Heart left ventricle (tissue), 16 donors: ENCODE results near the gene AGR3. TPM values are rescaled to one million over a fixed set of nuclear protein-coding genes. Genes with fewer than 3 reads are reported as not detected.

Experiments
- ATAC-seq, 4 donors: fragments of 200-7000 bp; cut with Tn5 transposase; one replicate each; pipeline ENCODE4 v1.9.1; 2020 to 2022; ENCODE audit warnings: moderate library complexity in 4 of 4, mild to moderate bottlenecking in 3 of 4, moderate number of reproducible peaks in 1 of 4
- DNase-seq, 5 donors: peaks; one replicate each; pipeline ENCODE4 v3.0.0-alpha.2; 2020
- H3K27ac ChIP-seq, 12 donors: fragments of 200-600 bp; sonication (generic) in 4 of 12; one replicate each; pipeline versions ENCODE4 v1.5.0 to v1.8.0; 2016 to 2022; ENCODE audit warnings: mild to moderate bottlenecking in 2 of 12
- H3K27me3 ChIP-seq, 9 donors: fragments of 200-600 bp; sonication (generic) in 2 of 9; one replicate each; pipeline versions ENCODE4 v1.5.1 to v1.8.0; 2016 to 2022; ENCODE audit warnings: mild to moderate bottlenecking in 3 of 9
- H3K36me3 ChIP-seq, 9 donors: fragments of 200-600 bp; sonication (generic) in 2 of 9; one replicate each; pipeline versions ENCODE4 v1.5.0 to v1.8.0; 2018 to 2022; ENCODE audit warnings: mild to moderate bottlenecking in 2 of 9
- H3K4me1 ChIP-seq, 12 donors: fragments of 200-600 bp; sonication (generic) in 4 of 12; one replicate each; pipeline versions ENCODE4 v1.5.0 to v1.8.0; 2016 to 2022; ENCODE audit warnings: mild to moderate bottlenecking in 3 of 12
- H3K4me3 ChIP-seq, 12 donors: fragments of 200-600 bp; sonication (generic) in 4 of 12; one replicate each; pipeline versions ENCODE4 v1.5.0 to v1.8.0; 2017 to 2022; ENCODE audit warnings: mild to moderate bottlenecking in 9 of 12, moderate library complexity in 4 of 12
- H3K9me3 ChIP-seq, 12 donors: fragments of 200-600 bp; sonication (generic) in 4 of 12; one replicate each; pipeline versions ENCODE4 v1.5.0 to v1.8.0; 2016 to 2022; ENCODE audit warnings: mild to moderate bottlenecking in 1 of 12
- CTCF ChIP-seq, 12 donors: fragments of 200-600 bp; sonication (generic) in 4 of 12; IDR thresholded peaks; one replicate each; pipeline versions ENCODE4 v1.5.0 to v1.8.0; 2018 to 2022; ENCODE audit warnings: antibody characterized with exemption in 12 of 12, mild to moderate bottlenecking in 5 of 12
- POLR2A ChIP-seq, 2 donors: fragments of 450-650 bp; IDR thresholded peaks; one replicate each; pipeline ENCODE4 v1.6.1; 2017; ENCODE audit warnings: antibody characterized with exemption in 2 of 2, mild to moderate bottlenecking in 2 of 2, moderate library complexity in 2 of 2
- WGBS, 4 donors: extraction: QIAGEN DNeasy Blood & Tissue Kit in 2 of 4; methylation state at CpG; one replicate each; pipeline versions ENCODE4 v1.1.5 to v1.1.7; 2013 to 2018; 5-methylcytosine and 5-hydroxymethylcytosine counted together
- intact Hi-C, 10 donors: fragments of 100-400 bp; cut with DNase I; formaldehyde crosslinking; loops; one replicate each; pipeline versions ENCODE4 v1.11.1 to v1.14.2; 2022
- polyA plus RNA-seq, 2 donors: library from polyadenylated mRNA; stranded (reverse); fragments of 200-250 nt; gene quantifications; one replicate each; pipeline ENCODE4 v1.2.3, GENCODE V29; 2013
- total RNA-seq, 9 donors: library from RNA; depleted of rRNA in 2 of 9; stranded (reverse); fragments of >200 nt in 2 of 9; fragmentation: NEBNext Ultra II Directional in 3 of 9; extraction: Animal tissue kit (Norgen Biotek cat#: 25700) in 3 of 9; gene quantifications; one replicate each; pipeline versions ENCODE4 v1.1.0 to v1.2.4, GENCODE V29; 2016 to 2023
- donor health status: ischemic (EF 13 %, LVEDD 7.1; RV severe dilation, severe dysfunction).
- donor health status: healthy with polysubstance abuse.
- donor health status: DM: no; HTN: yes; CAD: no.
- donor health status: DM: no; HTN: no; CAD: no.
- donor health status: ischemic (EF 25% LVEDD 6.9; RV normal size, moderate dysfunction).
- donor health status: ischemic (EF 25% LVEDD 5.7; RV mildly dilated, moderate dysfunction).
- donor health status: healthy.
- donor health status: DM: yes; HTN: yes; CAD: no.
- donor health status: ischemic (EF 35%, LVEDD 5.7; RV mildly dilated, moderate dysfunction).
- donor health status: nonischemic (EF 11% LVEDD 7.7; RV severe dilation, severe dysfunction).
- donor health status: DM: yes; HTN: yes; CAD: no.
- donor health status: PGD.
- donor health status: ischemic (EF 29% LVEDD 5.4; RV normal size, mild dysfunction).
- donor health status: nonischemic (EF 23%, LVEDD 6.1; RV moderate dilation, normal function).

Gene AGR3
- total and polyA plus RNA-seq, 11 donors, result not detected

- 65 to 75% (median 72%) methylated on average over 4 of the region's 4 CpGs for WGBS, 4 donors
- TF ChIP-seq CTCF (IDR thresholded peaks at IDR 0.05) (no peak), POLR2A (IDR thresholded peaks at IDR 0.05) (no peak)
- DNase-seq (no peak), ATAC-seq (no peak)
- Histone ChIP-seq H3K27ac (no peak overlapping the region), H3K9me3 (no peaks in the 10 kb centered on the region), H3K27me3 (no peaks in the 10 kb centered on the region), H3K4me1 (peaks cover 0 to 1% (median 0%) of the 10 kb centered on the region in 12 donors), H3K36me3 (no peaks in the 10 kb centered on the region), H3K4me3 (no peak overlapping the region)
- intact Hi-C loops, result loop anchor here in 2 of 10 donors (10.0 kb wide), 2 partner anchors 384 to 724 kb away; no protein-coding TSS in a partner anchor
Measured at GRCh38 chr7:16921151-16921550, 39.4 kb upstream of the AGR3 start.

GRCh38 chr7:16919440-16919839 is 37.7 kb upstream of the AGR3 start:
- no peaks in the 10 kb centered on the region for H3K4me1 ChIP-seq
- TF ChIP-seq CTCF (IDR thresholded peaks at IDR 0.05) (no peak), POLR2A (IDR thresholded peaks at IDR 0.05) (no peak)
- no peaks in the 10 kb centered on the region for H3K9me3 ChIP-seq
- no peaks in the 10 kb centered on the region for H3K36me3 ChIP-seq
- no peak overlapping the region for H3K4me3 ChIP-seq
- DNase-seq (no peak), ATAC-seq (no peak)
- no peak overlapping the region for H3K27ac ChIP-seq
- no peaks in the 10 kb centered on the region for H3K27me3 ChIP-seq
- intact Hi-C loops, result loop anchor here (2.0 to 10.0 kb wide), 10 partner anchors 112 to 805 kb away; partner anchors contain the start of gene AGR2 (in 4 of the 10)

GRCh38 chr7:16918288-16918895 is 36.6 kb upstream of the AGR3 start:
- H3K4me3 ChIP-seq, result no peak overlapping the region
- intact Hi-C loops, result loop anchor here (2.0 to 10.0 kb wide), 10 partner anchors 111 to 804 kb away; partner anchors contain the start of gene AGR2 (in 4 of the 10)
- DNase-seq, result no peak
- ATAC-seq, result no peak
- TF ChIP-seq POLR2A (IDR thresholded peaks at IDR 0.05) (no peak), CTCF (IDR thresholded peaks at IDR 0.05) (peak; percentile 60 to 86 (median 75))
- no peaks in the 10 kb centered on the region for H3K4me1 ChIP-seq
- no peaks in the 10 kb centered on the region for H3K9me3 ChIP-seq
- H3K27me3 ChIP-seq, result no peaks in the 10 kb centered on the region
- WGBS, 4 donors, result 48 to 52% (median 50%) methylated on average over 6 of the region's 6 CpGs
- H3K27ac ChIP-seq, result no peak overlapping the region
- no peaks in the 10 kb centered on the region for H3K36me3 ChIP-seq

GRCh38 chr7:16916738-16917137 is 35.0 kb upstream of the AGR3 start:
- Histone ChIP-seq H3K4me3 (no peak overlapping the region), H3K27ac (no peak overlapping the region), H3K9me3 (peaks cover 0 to 4% (median 0%) of the 10 kb centered on the region in 12 donors), H3K36me3 (no peaks in the 10 kb centered on the region), H3K27me3 (no peaks in the 10 kb centered on the region), H3K4me1 (no peaks in the 10 kb centered on the region)
- intact Hi-C loops, result loop anchor here in 8 of 10 donors (2.0 to 10.0 kb wide), 10 partner anchors 109 to 802 kb away; partner anchors contain the start of gene AGR2 (in 4 of the 8)
- 94 to 96% (median 95%) methylated on average over 5 of the region's 5 CpGs for WGBS, 4 donors
- ATAC-seq (no peak), DNase-seq (no peak)
- TF ChIP-seq POLR2A (IDR thresholded peaks at IDR 0.05) (no peak), CTCF (IDR thresholded peaks at IDR 0.05) (no peak)
